ENCODE results near the gene ARAP3.
A peak's percentile ranks its signal among the peaks of the same experiment; 100 is the strongest.

ARAP3 gene

GRCh38 chr5:141623611-141624010 is 58.4 kb downstream of the ARAP3 start:
- Histone ChIP-seq H3K36me3 (replicated peaks) (peaks cover 54% of the 10 kb centered on the region), H3K27me3 (replicated peaks) (no peaks in the 10 kb centered on the region), H3K4me3 (ENCODE audit: low read depth, low read length) (no peak overlapping the region), H3K27ac (no peak overlapping the region)
- DNase-seq = no peak
- no peak for TF ChIP-seq CTCF (IDR thresholded peaks at IDR 0.05; ENCODE audit: low read depth, low read length, missing control alignments)
- in situ Hi-C loops (cut with HindIII; ENCODE audit: low pct_ligation_motif_present, low sequenced_read_pairs) = no loop called here

GRCh38 chr5:141623186-141623585 is 58.8 kb downstream of the ARAP3 start:
- DNase-seq = no peak
- Histone ChIP-seq H3K36me3 (replicated peaks) (peaks cover 51% of the 10 kb centered on the region), H3K4me3 (ENCODE audit: low read depth, low read length) (no peak overlapping the region), H3K27me3 (replicated peaks) (no peaks in the 10 kb centered on the region), H3K27ac (no peak overlapping the region)
- TF ChIP-seq CTCF (IDR thresholded peaks at IDR 0.05; ENCODE audit: low read depth, low read length, missing control alignments) = no peak
- in situ Hi-C loops (cut with HindIII; ENCODE audit: low pct_ligation_motif_present, low sequenced_read_pairs) = no loop called here

GRCh38 chr5:141618804-141619554 is 63.1 kb downstream of the ARAP3 start, which contains the start of gene DIAPH1:
Gene DIAPH1, minus strand, starts transcription at chr5:141619000. Its CDS starts 86 bp downstream, at chr5:141618914.
- DNase-seq = peak; percentile 93
- Histone ChIP-seq H3K27ac (peak within 1 kb of the TSS; percentile 43), H3K36me3 (replicated peaks) (peaks cover 27% of the 10 kb centered on the region), H3K4me3 (ENCODE audit: low read depth, low read length) (peak within 1 kb of the TSS; percentile 83), H3K27me3 (replicated peaks) (no peaks in the 10 kb centered on the region)
- peak; percentile 87 for TF ChIP-seq CTCF (IDR thresholded peaks at IDR 0.05; ENCODE audit: low read depth, low read length, missing control alignments)
- in situ Hi-C loops (cut with HindIII; ENCODE audit: low pct_ligation_motif_present, low sequenced_read_pairs) = no loop called here

- Histone ChIP-seq H3K27me3 (replicated peaks) (no peaks in the 10 kb centered on the region), H3K36me3 (replicated peaks) (peaks cover 23% of the 10 kb centered on the region), H3K4me3 (ENCODE audit: low read depth, low read length) (peak overlapping the region; percentile 83), H3K27ac (peak overlapping the region; percentile 43)
- TF ChIP-seq CTCF (IDR thresholded peaks at IDR 0.05; ENCODE audit: low read depth, low read length, missing control alignments) = no peak
- DNase-seq = no peak
- in situ Hi-C loops (cut with HindIII; ENCODE audit: low pct_ligation_motif_present, low sequenced_read_pairs) = no loop called here
Observed at GRCh38 chr5:141618030-141618803, 63.8 kb downstream of the ARAP3 start.

GRCh38 chr5:141617682-141618029 is 64.4 kb downstream of the ARAP3 start:
- TF ChIP-seq CTCF (IDR thresholded peaks at IDR 0.05; ENCODE audit: low read depth, low read length, missing control alignments) = no peak
- Histone ChIP-seq H3K36me3 (replicated peaks) (peaks cover 20% of the 10 kb centered on the region), H3K27me3 (replicated peaks) (no peaks in the 10 kb centered on the region), H3K27ac (no peak overlapping the region), H3K4me3 (ENCODE audit: low read depth, low read length) (peak overlapping the region; percentile 83)
- in situ Hi-C loops (cut with HindIII; ENCODE audit: low pct_ligation_motif_present, low sequenced_read_pairs) = no loop called here
- DNase-seq = no peak
